SK-MEL-5 (cell line): ENCODE results near the gene BEND7. TPM values are rescaled to one million over a fixed set of nuclear protein-coding genes. Genes with fewer than 3 reads are reported as not detected.
"Not testable (repeated sequence)": the region's sequence is repeated elsewhere in the genome, so short reads cannot be mapped to it uniquely, and the experiment has no call there.

Source experiments
- DNase-seq: peaks from one replicate; pipeline ENCODE4 v3.0.0-alpha.2; 2016; ENCODE audit warnings: low read depth, low spot score
- in situ Hi-C: cut with HindIII; loops from 2 replicates; pipeline ENCODE4 v1.10.0; 2016; ENCODE audit warnings: low sequenced_read_pairs, high pct_unique_total_duplicates, low pct_unique_long_range_greater_than_20kb
- total RNA-seq: library from RNA; depleted of rRNA; stranded (reverse); fragments of >200 nt; shearing (Covaris generic); gene quantifications from 2 replicates; pipeline ENCODE4 v1.2.3, GENCODE V29; 2014

Gene BEND7
- total RNA-seq, 1 experiment from 2014 or later = 4.1 TPM

- in situ Hi-C loops = no loop called here
- DNase-seq = no peak
Measured at GRCh38 chr10:13445656-13446400, 83.0 kb downstream of the BEND7 start.

DNA sequence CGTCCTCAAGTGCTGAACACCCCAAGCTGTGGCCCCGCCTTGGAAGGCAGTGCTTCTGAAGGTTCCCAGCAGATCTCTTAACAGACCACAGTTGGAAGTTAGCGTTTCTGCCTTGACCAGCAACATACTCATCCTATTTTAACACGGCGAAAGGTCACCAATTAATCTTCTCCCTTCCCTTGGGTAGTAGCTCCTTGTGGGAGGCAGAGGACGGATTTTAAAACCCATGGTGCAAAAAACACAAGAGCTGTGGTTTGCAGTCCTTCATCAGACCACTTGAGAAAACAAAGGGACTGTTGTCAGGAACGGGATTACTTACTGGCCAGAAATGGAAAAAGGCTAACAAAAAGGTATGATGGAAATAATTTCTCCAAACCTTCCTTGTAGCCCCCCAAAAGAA lies 87.3 kb downstream of the BEND7 start:
- peak; percentile 63 for DNase-seq
- in situ Hi-C loops = no loop called here

DNA sequence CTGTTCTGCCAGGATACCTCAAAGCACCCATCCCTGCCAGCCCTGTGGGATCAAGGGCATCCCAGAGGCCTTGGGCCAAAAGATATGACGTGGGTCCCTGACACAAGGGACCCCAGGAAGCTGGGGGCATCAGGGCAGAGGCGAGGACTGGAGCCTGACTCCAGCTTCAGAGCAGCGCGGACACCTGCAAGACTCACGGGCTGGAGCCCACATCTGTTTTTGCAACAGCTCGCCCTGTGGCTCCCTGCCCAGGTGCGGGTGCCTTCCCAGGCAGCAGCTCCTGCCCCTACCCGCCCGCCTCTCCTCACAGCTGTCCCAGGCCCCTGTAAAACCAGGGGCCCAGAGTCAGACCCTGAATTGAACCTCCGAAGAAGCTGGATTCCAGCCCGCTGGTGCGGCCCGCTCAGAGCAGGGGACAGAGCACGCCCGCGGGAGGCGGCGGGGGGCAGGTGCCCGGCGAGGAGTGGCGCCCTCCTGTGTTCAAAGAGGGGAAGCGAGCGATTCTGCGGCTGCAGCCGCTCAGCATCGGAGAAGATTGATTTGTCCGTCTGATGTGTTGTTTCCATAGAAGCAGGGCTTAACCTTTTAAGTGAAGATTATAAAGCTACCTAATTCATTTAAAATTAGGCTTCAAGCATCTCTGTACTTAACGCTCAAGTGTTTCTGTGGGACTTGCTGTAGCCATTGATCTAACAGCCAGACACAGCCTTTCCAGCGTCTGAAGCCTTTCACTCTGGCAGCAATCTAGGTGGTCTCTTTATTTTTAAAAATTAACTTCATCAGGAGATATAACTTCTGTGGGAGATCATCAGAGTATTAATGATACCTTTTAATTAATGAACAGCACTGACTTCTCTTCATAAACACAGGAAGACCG lies 88.4 kb downstream of the BEND7 start:
- DNase-seq = peak; percentile 33
- in situ Hi-C loops = no loop called here

- DNase-seq = no peak
- in situ Hi-C loops = no loop called here
Measured at GRCh38 chr10:13439313-13440184, 89.3 kb downstream of the BEND7 start.

DNA sequence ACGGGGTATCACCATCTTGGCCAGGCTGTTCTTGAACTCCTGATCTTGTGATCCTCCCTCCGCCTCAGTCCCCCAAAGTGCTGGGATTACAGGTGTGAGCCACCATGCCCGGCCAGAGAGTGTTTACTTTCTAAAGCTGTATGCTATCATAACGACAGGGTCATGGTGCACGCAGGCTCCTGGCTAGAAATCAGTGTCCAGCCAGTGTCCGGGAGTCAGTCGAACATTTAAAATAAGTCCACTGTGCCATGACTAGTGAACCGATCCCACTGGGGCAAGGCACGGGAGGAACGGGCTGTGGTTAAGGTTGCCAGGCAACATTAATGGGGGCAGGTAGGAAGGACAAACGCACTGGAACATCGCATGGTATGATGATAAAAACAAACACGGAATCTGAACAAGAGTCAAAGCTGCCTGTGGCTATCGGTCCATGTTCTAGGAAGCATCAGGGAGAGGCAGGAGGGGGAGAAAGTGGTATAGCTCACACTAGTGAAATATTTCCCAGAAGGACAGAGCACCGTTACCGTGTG lies 91.7 kb downstream of the BEND7 start:
- no peak for DNase-seq

DNA sequence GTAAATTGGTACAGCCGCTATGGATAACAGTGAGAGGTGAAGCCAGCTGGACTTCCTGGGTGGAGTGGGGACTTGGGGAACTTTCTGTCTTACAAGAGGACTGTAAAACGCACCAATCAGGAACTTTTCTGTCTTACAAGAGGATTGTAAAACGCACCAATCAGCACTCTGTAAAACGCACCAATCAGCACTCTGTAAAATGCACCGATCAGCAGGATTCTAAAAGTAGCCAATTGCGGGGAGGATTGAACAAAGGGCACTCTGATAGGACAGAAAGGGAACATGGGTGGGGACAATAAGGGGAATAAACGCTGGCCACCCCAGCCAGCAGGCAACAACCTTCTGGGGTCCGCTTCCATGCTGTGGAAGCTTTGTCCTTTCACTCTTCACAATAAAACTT lies 100.9 kb downstream of the BEND7 start:
- in situ Hi-C loops, DNase-seq: not testable (repeated sequence)

More for the DNA sequence above, 91.7 kb downstream of the BEND7 start:
- in situ Hi-C loops = no loop called here

- DNase-seq = no peak
- in situ Hi-C loops = no loop called here
Measured at GRCh38 chr10:13425397-13425796, 103.4 kb downstream of the BEND7 start.

GRCh38 chr10:13422800-13423199 lies 106.0 kb downstream of the BEND7 start:
- in situ Hi-C loops = no loop called here
- DNase-seq = no peak

DNA sequence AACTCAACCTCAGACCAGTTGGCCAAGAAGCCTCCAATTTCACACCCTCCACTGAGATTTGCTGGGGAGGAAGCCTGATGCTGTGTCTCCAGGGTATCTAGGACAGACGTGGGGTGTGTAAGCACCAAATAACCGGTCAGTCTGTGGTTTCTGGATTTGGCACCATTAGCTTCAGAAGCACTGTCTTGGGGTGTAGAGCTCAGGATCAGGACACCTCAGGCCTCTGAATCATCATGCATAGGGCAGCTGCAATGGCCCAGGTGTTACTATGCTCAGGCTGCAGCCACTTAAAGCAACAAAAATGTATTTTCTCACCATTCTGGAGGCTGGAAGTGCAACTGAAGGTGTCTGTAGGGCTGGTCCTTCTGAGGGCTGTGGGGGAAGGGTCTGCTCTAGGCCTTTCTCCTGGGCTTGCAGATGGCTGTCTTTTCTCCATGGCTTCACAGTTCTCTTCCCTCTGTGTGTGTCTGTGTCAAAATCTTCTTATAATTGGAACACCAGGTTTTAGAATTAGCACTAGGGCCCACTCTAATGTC lies 107.4 kb downstream of the BEND7 start:
- in situ Hi-C loops = no loop called here
- no peak for DNase-seq

GRCh38 chr10:13420532-13421307 lies 108.1 kb downstream of the BEND7 start:
- in situ Hi-C loops = no loop called here
- DNase-seq = no peak

- no peak for DNase-seq
- in situ Hi-C loops = no loop called here
Measured at GRCh38 chr10:13417459-13418126, 111.2 kb downstream of the BEND7 start.

DNA sequence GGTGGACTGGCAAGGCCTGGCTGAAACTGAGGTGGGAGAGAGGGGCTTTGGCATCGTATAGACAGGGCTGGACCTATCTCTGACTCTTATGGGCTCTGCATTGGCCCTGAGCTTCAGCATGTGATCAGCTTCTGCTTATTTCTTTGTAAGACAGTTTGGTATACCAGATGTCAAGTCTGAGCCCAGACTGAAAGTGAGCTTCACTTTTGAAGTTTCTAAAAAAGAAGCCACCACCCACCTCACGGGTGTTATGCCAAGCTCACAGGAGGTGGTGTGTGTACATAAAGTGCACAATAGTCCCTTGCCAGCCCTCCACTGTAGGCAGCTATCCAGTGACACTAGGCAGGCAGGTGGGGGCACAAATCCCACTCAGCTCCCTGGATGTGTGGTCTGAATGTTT lies 112.1 kb downstream of the BEND7 start:
- DNase-seq = no peak
- in situ Hi-C loops = no loop called here

GRCh38 chr10:13414855-13415254 lies 114.0 kb downstream of the BEND7 start:
- in situ Hi-C loops = no loop called here
- DNase-seq = peak; percentile 52

DNA sequence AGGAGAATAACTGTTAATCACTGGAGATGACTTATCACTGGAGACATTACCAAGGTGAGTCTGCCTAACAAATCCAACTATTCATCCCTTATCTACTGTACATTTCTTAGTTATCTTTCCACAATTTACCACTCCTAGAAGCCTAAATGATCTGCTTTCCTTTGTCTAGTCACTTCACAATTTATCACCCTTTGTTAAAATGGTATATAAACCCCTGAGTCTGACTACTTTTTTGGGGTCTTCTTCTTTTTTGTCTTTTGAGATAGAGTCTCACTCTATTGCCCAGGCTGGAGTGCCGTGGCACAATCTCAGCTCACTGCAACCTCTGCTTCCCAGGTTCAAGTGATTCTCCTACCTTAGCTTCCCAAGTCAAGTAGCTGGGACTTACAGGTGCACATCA lies 114.7 kb downstream of the BEND7 start:
- no peak for DNase-seq
- in situ Hi-C loops = no loop called here

- in situ Hi-C loops = no loop called here
- DNase-seq = no peak
Measured at GRCh38 chr10:13412894-13413293, 115.9 kb downstream of the BEND7 start.

DNA sequence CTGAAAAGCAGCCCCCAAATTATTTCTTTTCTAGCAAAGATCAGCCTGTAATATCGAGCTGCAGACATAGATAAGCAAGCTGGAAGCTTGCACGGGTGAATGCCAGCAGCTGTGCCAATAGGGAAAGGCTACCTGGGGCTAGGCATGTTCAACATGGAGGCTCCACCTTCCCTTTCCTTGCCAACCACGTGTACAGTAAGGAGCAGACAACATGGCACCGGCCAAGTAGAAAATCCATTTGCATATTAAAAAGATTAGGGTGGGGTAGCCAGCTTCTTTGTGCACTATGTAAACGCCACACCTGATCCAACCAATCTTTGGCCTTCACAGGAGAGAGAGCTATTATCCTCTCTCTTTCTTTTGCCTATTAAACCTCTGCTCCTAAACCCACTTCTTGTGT lies 124.0 kb downstream of the BEND7 start:
- in situ Hi-C loops = no loop called here
- no peak for DNase-seq
